Sigmoid colon (tissue), 4 donors: ENCODE data around the gene CIZ1.

ENCODE experiments used
- EP300 ChIP-seq, 4 donors: sonication (generic); formaldehyde crosslinking; IDR thresholded peaks; one replicate each; pipeline ENCODE4 v1.6.1; 2017; ENCODE audit warnings: antibody characterized with exemption in 4 of 4
- POLR2A ChIP-seq, 2 donors: fragments of 450-650 bp; IDR thresholded peaks; one replicate each; pipeline ENCODE4 v1.6.1; 2016; ENCODE audit warnings: antibody characterized with exemption in 2 of 2, mild to moderate bottlenecking in 2 of 2, moderate library complexity in 2 of 2
- POLR2AphosphoS5 ChIP-seq, 4 donors: sonication (generic); formaldehyde crosslinking; IDR thresholded peaks; one replicate each; pipeline ENCODE4 v1.6.1; 2017; ENCODE audit warnings: antibody characterized with exemption in 4 of 4
- TF ChIP-seq, protein P1 (sequence below), 4 experiments: fragments of 450-650 bp in 3 of 4; fragments of 200-600 bp in 1 of 4; IDR thresholded peaks; one replicate each; pipeline ENCODE4 v1.5.1; 2016 to 2019; ENCODE audit warnings: antibody characterized with exemption in 4 of 4, mild to moderate bottlenecking in 3 of 4, moderate library complexity in 2 of 4

DNA sequence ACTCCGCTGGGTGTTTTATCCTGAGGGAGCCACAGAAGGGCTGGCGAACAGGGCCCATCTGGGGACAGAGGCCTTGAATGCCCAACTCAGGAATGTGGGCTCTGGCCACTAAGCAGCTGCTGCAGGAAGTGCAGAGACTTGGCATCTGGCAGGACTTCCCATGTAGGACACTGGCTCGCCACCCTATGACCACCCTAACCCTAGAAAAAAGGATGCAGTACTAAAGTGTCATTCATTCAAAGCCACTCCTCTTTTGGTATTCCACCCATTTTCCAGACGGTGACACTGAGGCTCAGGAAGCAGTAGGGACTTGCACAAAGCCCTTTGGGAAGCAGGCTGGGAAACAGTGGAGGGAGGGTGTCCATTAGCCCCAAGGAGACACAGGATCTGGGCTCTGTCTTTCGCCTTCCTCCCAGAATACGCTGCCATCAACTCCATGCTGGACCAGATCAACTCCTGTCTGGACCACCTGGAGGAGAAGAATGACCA is 28.3 kb downstream of the CIZ1 start:
- TF ChIP-seq, protein P1, sequence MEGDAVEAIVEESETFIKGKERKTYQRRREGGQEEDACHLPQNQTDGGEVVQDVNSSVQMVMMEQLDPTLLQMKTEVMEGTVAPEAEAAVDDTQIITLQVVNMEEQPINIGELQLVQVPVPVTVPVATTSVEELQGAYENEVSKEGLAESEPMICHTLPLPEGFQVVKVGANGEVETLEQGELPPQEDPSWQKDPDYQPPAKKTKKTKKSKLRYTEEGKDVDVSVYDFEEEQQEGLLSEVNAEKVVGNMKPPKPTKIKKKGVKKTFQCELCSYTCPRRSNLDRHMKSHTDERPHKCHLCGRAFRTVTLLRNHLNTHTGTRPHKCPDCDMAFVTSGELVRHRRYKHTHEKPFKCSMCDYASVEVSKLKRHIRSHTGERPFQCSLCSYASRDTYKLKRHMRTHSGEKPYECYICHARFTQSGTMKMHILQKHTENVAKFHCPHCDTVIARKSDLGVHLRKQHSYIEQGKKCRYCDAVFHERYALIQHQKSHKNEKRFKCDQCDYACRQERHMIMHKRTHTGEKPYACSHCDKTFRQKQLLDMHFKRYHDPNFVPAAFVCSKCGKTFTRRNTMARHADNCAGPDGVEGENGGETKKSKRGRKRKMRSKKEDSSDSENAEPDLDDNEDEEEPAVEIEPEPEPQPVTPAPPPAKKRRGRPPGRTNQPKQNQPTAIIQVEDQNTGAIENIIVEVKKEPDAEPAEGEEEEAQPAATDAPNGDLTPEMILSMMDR (IDR thresholded peaks at IDR 0.05) = no peak
- TF ChIP-seq POLR2A (IDR thresholded peaks at IDR 0.05) = no peak
- TF ChIP-seq EP300 (IDR thresholded peaks at IDR 0.05) = no peak
- TF ChIP-seq POLR2AphosphoS5 (IDR thresholded peaks at IDR 0.05) = no peak
